ENCODE results near the gene AVPR2.

AVPR2 gene

GRCh38 chrX:153885968-153886903 lies 18.2 kb upstream of the AVPR2 start, which contains the start of gene L1CAM:
Gene L1CAM (minus strand): TSS chrX:153886173. CDS start chrX:153875836, 10,337 bp downstream.
- H3K27ac ChIP-seq = no peak within 1 kb of the TSS
- TF ChIP-seq, protein P1, sequence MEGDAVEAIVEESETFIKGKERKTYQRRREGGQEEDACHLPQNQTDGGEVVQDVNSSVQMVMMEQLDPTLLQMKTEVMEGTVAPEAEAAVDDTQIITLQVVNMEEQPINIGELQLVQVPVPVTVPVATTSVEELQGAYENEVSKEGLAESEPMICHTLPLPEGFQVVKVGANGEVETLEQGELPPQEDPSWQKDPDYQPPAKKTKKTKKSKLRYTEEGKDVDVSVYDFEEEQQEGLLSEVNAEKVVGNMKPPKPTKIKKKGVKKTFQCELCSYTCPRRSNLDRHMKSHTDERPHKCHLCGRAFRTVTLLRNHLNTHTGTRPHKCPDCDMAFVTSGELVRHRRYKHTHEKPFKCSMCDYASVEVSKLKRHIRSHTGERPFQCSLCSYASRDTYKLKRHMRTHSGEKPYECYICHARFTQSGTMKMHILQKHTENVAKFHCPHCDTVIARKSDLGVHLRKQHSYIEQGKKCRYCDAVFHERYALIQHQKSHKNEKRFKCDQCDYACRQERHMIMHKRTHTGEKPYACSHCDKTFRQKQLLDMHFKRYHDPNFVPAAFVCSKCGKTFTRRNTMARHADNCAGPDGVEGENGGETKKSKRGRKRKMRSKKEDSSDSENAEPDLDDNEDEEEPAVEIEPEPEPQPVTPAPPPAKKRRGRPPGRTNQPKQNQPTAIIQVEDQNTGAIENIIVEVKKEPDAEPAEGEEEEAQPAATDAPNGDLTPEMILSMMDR (IDR thresholded peaks at IDR 0.05) = no peak
- TF ChIP-seq ZFX (IDR thresholded peaks at IDR 0.05; ENCODE audit: borderline replicate concordance) = no peak

DNA sequence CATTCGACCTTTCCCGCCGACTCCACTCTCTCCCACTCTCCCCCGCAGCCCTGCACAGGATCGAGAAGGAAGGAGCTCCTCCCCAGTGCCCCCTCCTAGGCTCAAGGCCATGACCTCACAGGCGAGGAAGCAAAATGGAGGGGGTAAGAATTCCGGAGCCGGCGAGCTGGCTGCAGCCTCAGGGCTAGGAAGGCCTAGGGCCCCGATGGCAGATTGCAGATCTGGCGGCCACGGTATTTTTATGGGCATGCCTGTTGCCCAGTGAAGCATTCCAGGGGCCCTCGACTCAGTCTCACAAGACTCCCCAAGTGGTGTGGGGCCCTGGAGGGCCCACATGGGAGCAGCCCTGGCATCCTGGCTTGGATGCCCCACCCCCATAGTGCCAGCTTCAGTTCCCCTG lies 17.6 kb upstream of the AVPR2 start:
- TF ChIP-seq ZFX (IDR thresholded peaks at IDR 0.05; ENCODE audit: borderline replicate concordance) = no peak
- H3K27ac ChIP-seq = no peak overlapping the region

- H3K27ac ChIP-seq = no peak overlapping the region
- TF ChIP-seq, protein P1 (IDR thresholded peaks at IDR 0.05) = no peak
- TF ChIP-seq ZFX (IDR thresholded peaks at IDR 0.05; ENCODE audit: borderline replicate concordance) = no peak
Observed at GRCh38 chrX:153887385-153887784, 17.1 kb upstream of the AVPR2 start.

GRCh38 chrX:153888344-153888743 lies 16.1 kb upstream of the AVPR2 start:
- no peak overlapping the region for H3K27ac ChIP-seq
- TF ChIP-seq, protein P1 (IDR thresholded peaks at IDR 0.05) = no peak
- no peak for TF ChIP-seq ZFX (IDR thresholded peaks at IDR 0.05; ENCODE audit: borderline replicate concordance)

- TF ChIP-seq ZFX (IDR thresholded peaks at IDR 0.05; ENCODE audit: borderline replicate concordance) = no peak
- TF ChIP-seq, protein P1 (IDR thresholded peaks at IDR 0.05) = no peak
- no peak overlapping the region for H3K27ac ChIP-seq
Observed at GRCh38 chrX:153889123-153889522, 15.3 kb upstream of the AVPR2 start.

DNA sequence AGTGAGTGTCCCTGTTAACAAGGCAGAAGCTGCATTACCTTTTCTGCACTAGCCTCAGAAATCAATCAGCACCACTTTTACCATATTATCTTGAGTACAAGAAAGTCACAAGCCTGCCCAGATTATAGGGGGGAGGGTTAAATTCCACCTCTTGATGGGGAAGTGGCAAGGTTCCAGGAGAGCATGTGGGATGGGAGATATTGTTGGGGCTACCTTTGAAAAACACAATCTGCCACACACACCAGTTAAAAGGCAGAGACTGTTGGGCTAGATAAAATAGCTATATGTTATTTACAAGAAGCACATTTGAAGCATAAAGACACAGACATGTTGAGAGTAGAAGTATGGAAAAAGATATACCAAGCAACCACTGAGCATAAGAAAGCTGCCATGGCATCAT lies 6.6 kb upstream of the AVPR2 start:
- TF ChIP-seq, protein P1 (IDR thresholded peaks at IDR 0.05) = no peak
- TF ChIP-seq ZFX (IDR thresholded peaks at IDR 0.05; ENCODE audit: borderline replicate concordance) = no peak

GRCh38 chrX:153900831-153901752 lies 3.4 kb upstream of the AVPR2 start:
- TF ChIP-seq, protein P1 (IDR thresholded peaks at IDR 0.05) = no peak
- no peak for TF ChIP-seq ZFX (IDR thresholded peaks at IDR 0.05; ENCODE audit: borderline replicate concordance)
- H3K27ac ChIP-seq = no peak overlapping the region

More for the DNA sequence above, 6.6 kb upstream of the AVPR2 start:
- H3K27ac ChIP-seq = no peak overlapping the region

All from 22Rv1 (cell line).